Measurements from ENCODE around the gene ADAMTS7.
"Not testable (repeated sequence)": the region's sequence is repeated elsewhere in the genome, so short reads cannot be mapped to it uniquely, and the experiment has no call there.

Gene ADAMTS7

GRCh38 chr15:78758486-78759200 lies 52.6 kb downstream of the ADAMTS7 start:
- not testable (repeated sequence) for H3K4me3 Mint-ChIP-seq; H3K36me3 Mint-ChIP-seq; H3K9me3 Mint-ChIP-seq; H3K27ac Mint-ChIP-seq; ATAC-seq; DNase-seq (ENCODE audit: low spot score in 2 of 2)
- peaks cover 33% of the 10 kb centered on the region for H3K4me1 Mint-ChIP-seq

GRCh38 chr15:78758084-78758483 lies 53.2 kb downstream of the ADAMTS7 start:
- H3K9me3 Mint-ChIP-seq; DNase-seq (ENCODE audit: low spot score in 2 of 2); H3K4me3 Mint-ChIP-seq; H3K36me3 Mint-ChIP-seq; H3K27ac Mint-ChIP-seq; ATAC-seq: not testable (repeated sequence)
- peaks cover 29% of the 10 kb centered on the region for H3K4me1 Mint-ChIP-seq

- Mint-ChIP-seq H3K9me3 (no peaks in the 10 kb centered on the region), H3K4me3 (peak overlapping the region; percentile 54), H3K4me1 (peaks cover 28% of the 10 kb centered on the region), H3K27ac (peak overlapping the region; percentile 90), H3K36me3 (no peaks in the 10 kb centered on the region)
- no peak for ATAC-seq
- no peak for DNase-seq (ENCODE audit: low spot score in 2 of 2)
Measured at GRCh38 chr15:78757636-78757905, 53.7 kb downstream of the ADAMTS7 start.

- Mint-ChIP-seq H3K4me1 (peaks cover 26% of the 10 kb centered on the region), H3K4me3 (peak overlapping the region; percentile 54), H3K27ac (peak overlapping the region; percentile 90)
- peak in 1 of 2 donors; percentile 31 for DNase-seq (ENCODE audit: low spot score in 2 of 2)
- H3K36me3 Mint-ChIP-seq, H3K9me3 Mint-ChIP-seq: not testable (repeated sequence)
- peak; percentile 83 for ATAC-seq
Measured at GRCh38 chr15:78756781-78757635, 54.3 kb downstream of the ADAMTS7 start.

- ATAC-seq = peak; percentile 28
- peaks cover 17% of the 10 kb centered on the region for H3K4me1 Mint-ChIP-seq
- DNase-seq (ENCODE audit: low spot score in 2 of 2) = not testable (repeated sequence)
Measured at GRCh38 chr15:78755900-78756591, 55.2 kb downstream of the ADAMTS7 start.

GRCh38 chr15:78754637-78755280 lies 56.5 kb downstream of the ADAMTS7 start:
- not testable (repeated sequence) for DNase-seq (ENCODE audit: low spot score in 2 of 2); H3K9me3 Mint-ChIP-seq; H3K36me3 Mint-ChIP-seq; ATAC-seq; H3K27ac Mint-ChIP-seq; H3K4me3 Mint-ChIP-seq
- peaks cover 16% of the 10 kb centered on the region for H3K4me1 Mint-ChIP-seq

More at GRCh38 chr15:78755900-78756591, 55.2 kb downstream of the ADAMTS7 start:
- not testable (repeated sequence) for H3K36me3 Mint-ChIP-seq, H3K9me3 Mint-ChIP-seq, H3K4me3 Mint-ChIP-seq
- H3K27ac Mint-ChIP-seq = peak overlapping the region; percentile 90

GRCh38 chr15:78753751-78754535 lies 57.3 kb downstream of the ADAMTS7 start:
- not testable (repeated sequence) for ATAC-seq; H3K27ac Mint-ChIP-seq; H3K4me3 Mint-ChIP-seq; H3K36me3 Mint-ChIP-seq; H3K9me3 Mint-ChIP-seq; DNase-seq (ENCODE audit: low spot score in 2 of 2)
- H3K4me1 Mint-ChIP-seq = peaks cover 16% of the 10 kb centered on the region

GRCh38 chr15:78753359-78753659 lies 58.0 kb downstream of the ADAMTS7 start:
- H3K36me3 Mint-ChIP-seq; ATAC-seq; H3K9me3 Mint-ChIP-seq; DNase-seq (ENCODE audit: low spot score in 2 of 2); H3K4me3 Mint-ChIP-seq; H3K27ac Mint-ChIP-seq: not testable (repeated sequence)
- peaks cover 16% of the 10 kb centered on the region for H3K4me1 Mint-ChIP-seq

- no peak overlapping the region for H3K4me3 Mint-ChIP-seq
- no peaks in the 10 kb centered on the region for H3K9me3 Mint-ChIP-seq
- ATAC-seq = no peak
- no peaks in the 10 kb centered on the region for H3K36me3 Mint-ChIP-seq
- H3K27ac Mint-ChIP-seq = no peak overlapping the region
- no peak for DNase-seq (ENCODE audit: low spot score in 2 of 2)
- H3K4me1 Mint-ChIP-seq = peaks cover 16% of the 10 kb centered on the region
Measured at GRCh38 chr15:78752492-78753358, 58.5 kb downstream of the ADAMTS7 start.

GRCh38 chr15:78751602-78751979 lies 59.7 kb downstream of the ADAMTS7 start:
- DNase-seq (ENCODE audit: low spot score in 2 of 2) (no peak), ATAC-seq (no peak)
- no peak overlapping the region for H3K4me3 Mint-ChIP-seq
- H3K9me3 Mint-ChIP-seq = no peaks in the 10 kb centered on the region
- no peak overlapping the region for H3K27ac Mint-ChIP-seq
- H3K36me3 Mint-ChIP-seq = no peaks in the 10 kb centered on the region
- peaks cover 6% of the 10 kb centered on the region for H3K4me1 Mint-ChIP-seq

- ATAC-seq = peak; percentile 94
- H3K27ac Mint-ChIP-seq = peak overlapping the region; percentile 45
- not testable (repeated sequence) for H3K36me3 Mint-ChIP-seq
Measured at GRCh38 chr15:78750974-78751601, 60.2 kb downstream of the ADAMTS7 start.

GRCh38 chr15:78750566-78750965 lies 60.7 kb downstream of the ADAMTS7 start:
- ATAC-seq = no peak
- peak overlapping the region; percentile 53 for H3K4me3 Mint-ChIP-seq
- peaks cover 6% of the 10 kb centered on the region for H3K4me1 Mint-ChIP-seq
- no peaks in the 10 kb centered on the region for H3K36me3 Mint-ChIP-seq
- peak overlapping the region; percentile 45 for H3K27ac Mint-ChIP-seq
- H3K9me3 Mint-ChIP-seq = no peaks in the 10 kb centered on the region
- DNase-seq (ENCODE audit: low spot score in 2 of 2) = no peak

More at GRCh38 chr15:78750974-78751601, 60.2 kb downstream of the ADAMTS7 start:
- not testable (repeated sequence) for H3K9me3 Mint-ChIP-seq, H3K4me1 Mint-ChIP-seq
- peak overlapping the region; percentile 53 for H3K4me3 Mint-ChIP-seq
- DNase-seq (ENCODE audit: low spot score in 2 of 2) = peak; percentile 94 to 96

- ATAC-seq = no peak
- H3K36me3 Mint-ChIP-seq = no peaks in the 10 kb centered on the region
- H3K9me3 Mint-ChIP-seq = no peaks in the 10 kb centered on the region
- DNase-seq (ENCODE audit: low spot score in 2 of 2) = no peak
- peaks cover 6% of the 10 kb centered on the region for H3K4me1 Mint-ChIP-seq
- no peak overlapping the region for H3K27ac Mint-ChIP-seq
- no peak overlapping the region for H3K4me3 Mint-ChIP-seq
Measured at GRCh38 chr15:78749831-78750230, 61.4 kb downstream of the ADAMTS7 start.
